HG02588 (cell line): ENCODE results near the gene GABBR2.

Source experiments
- ATAC-seq: cut with Tn5 transposase; IDR thresholded peaks from one replicate; pipeline ENCODE4 v1.9.1; 2021; ENCODE audit warnings: mild to moderate bottlenecking, moderate library complexity; ENCODE audit not compliant: unreplicated experiment

The GABBR2 gene

GRCh38 chr9:98364086-98364485 is 344.6 kb downstream of the GABBR2 start:
- no peak for ATAC-seq

GRCh38 chr9:98363644-98364043 is 345.1 kb downstream of the GABBR2 start:
- ATAC-seq = no peak

- no peak for ATAC-seq
These were observed 346.0 kb downstream of the GABBR2 start for GRCh38 chr9:98362624-98363252.

- no peak for ATAC-seq
These were observed 347.1 kb downstream of the GABBR2 start for GRCh38 chr9:98361645-98362044.

GRCh38 chr9:98360176-98360708 is 348.5 kb downstream of the GABBR2 start:
- ATAC-seq = no peak

GRCh38 chr9:98359569-98359968 is 349.2 kb downstream of the GABBR2 start:
- ATAC-seq = no peak

- ATAC-seq = no peak
These were observed 350.7 kb downstream of the GABBR2 start for GRCh38 chr9:98357921-98358535.

GRCh38 chr9:98356953-98357690 is 351.6 kb downstream of the GABBR2 start:
- ATAC-seq = no peak

- no peak for ATAC-seq
These were observed 352.4 kb downstream of the GABBR2 start for GRCh38 chr9:98356326-98356725.

GRCh38 chr9:98351370-98351769 is 357.4 kb downstream of the GABBR2 start:
- no peak for ATAC-seq

- no peak for ATAC-seq
These were observed 361.1 kb downstream of the GABBR2 start for GRCh38 chr9:98347642-98348041.

GRCh38 chr9:98345011-98345410 is 363.7 kb downstream of the GABBR2 start:
- ATAC-seq = no peak

- ATAC-seq = no peak
These were observed 364.2 kb downstream of the GABBR2 start for GRCh38 chr9:98344581-98344980.

- no peak for ATAC-seq
These were observed 365.9 kb downstream of the GABBR2 start for GRCh38 chr9:98342820-98343210.

GRCh38 chr9:98342098-98342819 is 366.5 kb downstream of the GABBR2 start:
- ATAC-seq = no peak

GRCh38 chr9:98341157-98342097 is 367.3 kb downstream of the GABBR2 start:
- ATAC-seq = no peak

- ATAC-seq = no peak
These were observed 368.5 kb downstream of the GABBR2 start for GRCh38 chr9:98339987-98340800.

- no peak for ATAC-seq
These were observed 373.1 kb downstream of the GABBR2 start for GRCh38 chr9:98335661-98336060.

- no peak for ATAC-seq
These were observed 373.9 kb downstream of the GABBR2 start for GRCh38 chr9:98334796-98335195.
